SIG-M5 treated with dmso at 0.1 percent for 504 hours (cell line): ENCODE results near the gene SLC35G6.
"Not testable (repeated sequence)": the region's sequence is repeated elsewhere in the genome, so short reads cannot be mapped to it uniquely, and the experiment has no call there.

Experiments
- DNase-seq: peaks from one replicate; lab custom pipeline; 2025; ENCODE audit not compliant: unreplicated experiment; lab: John Stamatoyannopoulos, UW

The SLC35G6 gene

GRCh38 chr17:7477392-7478275, 3.6 kb upstream of the SLC35G6 start:
- DNase-seq, result peak; percentile 39

- no peak for DNase-seq
Measured at GRCh38 chr17:7478276-7479212, 2.7 kb upstream of the SLC35G6 start.

- DNase-seq, result peak; percentile 25
Measured at GRCh38 chr17:7479213-7480088, 1.8 kb upstream of the SLC35G6 start, which contains the start of gene ZBTB4. Gene ZBTB4 (minus strand): TSS chr17:7479631. CDS start chr17:7466801, 12,830 bp downstream.

- no peak for DNase-seq
Measured at GRCh38 chr17:7480089-7480384, 1.2 kb upstream of the SLC35G6 start.

- DNase-seq, result not testable (repeated sequence)
Measured at GRCh38 chr17:7481842-7482741, 846 bp downstream of the SLC35G6 start.

- DNase-seq, result not testable (repeated sequence)
Measured at GRCh38 chr17:7482742-7483088, 1.5 kb downstream of the SLC35G6 start.

- peak; percentile 90 for DNase-seq
Measured at GRCh38 chr17:7483255-7484066, 2.2 kb downstream of the SLC35G6 start.

GRCh38 chr17:7484067-7484918, 3.0 kb downstream of the SLC35G6 start, which contains the start of gene POLR2A:
Gene POLR2A (plus strand): TSS chr17:7484366.
- DNase-seq, result peak; percentile 89

- DNase-seq, result no peak
Measured at GRCh38 chr17:7484919-7485377, 3.7 kb downstream of the SLC35G6 start.

- DNase-seq, result no peak
Measured at GRCh38 chr17:7486181-7486580, 4.9 kb downstream of the SLC35G6 start.

GRCh38 chr17:7490144-7490543, 8.9 kb downstream of the SLC35G6 start:
- no peak for DNase-seq

GRCh38 chr17:7491583-7491982, 10.3 kb downstream of the SLC35G6 start:
- DNase-seq, result no peak

- DNase-seq, result no peak
Measured at GRCh38 chr17:7493941-7494340, 12.7 kb downstream of the SLC35G6 start.

- DNase-seq, result no peak
Measured at GRCh38 chr17:7495906-7496434, 14.7 kb downstream of the SLC35G6 start.

GRCh38 chr17:7496470-7497183, 15.4 kb downstream of the SLC35G6 start:
- no peak for DNase-seq

- DNase-seq, result no peak
Measured at GRCh38 chr17:7497228-7497627, 16.0 kb downstream of the SLC35G6 start.

GRCh38 chr17:7497636-7498035, 16.4 kb downstream of the SLC35G6 start:
- DNase-seq, result no peak
